SK-N-SH treated with all-trans-retinoic acid at 6 μM for 48 hours (cell line): ENCODE data around the gene HTR2B.

Source experiments
- ATAC-seq: fragments of 200-7000 bp; cut with Tn5 transposase; 3 replicates; pipeline ENCODE4 v1.9.1; 2020; ENCODE audit warnings: mild to moderate bottlenecking, moderate library complexity
- BACH2 ChIP-seq: fragments of 250-450 bp; sonication (Bioruptor Pico); IDR thresholded peaks from 2 replicates; pipeline ENCODE4 v1.9.0; 2021; ENCODE audit warnings: mild to moderate bottlenecking, borderline replicate concordance
- ESRRG ChIP-seq: fragments of 250-450 bp; sonication (Bioruptor Pico); IDR thresholded peaks from 2 replicates; pipeline ENCODE4 v1.6.1; 2021; ENCODE audit warnings: mild to moderate bottlenecking
- ISL1 ChIP-seq: fragments of 250-450 bp; sonication (Bioruptor Pico); IDR thresholded peaks from 2 replicates; pipeline ENCODE4 v2.1.2; 2022; ENCODE audit warnings: mild to moderate bottlenecking, moderate library complexity
- OSR1 ChIP-seq: fragments of 250-450 bp; sonication (Bioruptor Pico); IDR thresholded peaks from 2 replicates; pipeline ENCODE4 v1.8.0; 2022; ENCODE audit warnings: moderate library complexity, mild to moderate bottlenecking, inconsistent platforms
- PPARA ChIP-seq: fragments of 250-450 bp; sonication (Bioruptor Pico); IDR thresholded peaks from 2 replicates; pipeline ENCODE4 v1.5.0; 2020; ENCODE audit warnings: mild to moderate bottlenecking, borderline replicate concordance
- SNAI2 ChIP-seq: fragments of 250-450 bp; sonication (Bioruptor Pico); IDR thresholded peaks from 2 replicates; pipeline ENCODE4 v1.5.0; 2020; ENCODE audit warnings: mild to moderate bottlenecking, moderate library complexity
- TCF4 ChIP-seq: fragments of 250-450 bp; sonication (Bioruptor Pico); IDR thresholded peaks from 2 replicates; pipeline ENCODE4 v1.8.0; 2021; ENCODE audit warnings: mild to moderate bottlenecking, moderate library complexity, borderline replicate concordance
- TOX ChIP-seq: fragments of 250-450 bp; sonication (Bioruptor Pico); IDR thresholded peaks from 2 replicates; pipeline ENCODE4 v1.8.0; 2021; ENCODE audit warnings: mild to moderate bottlenecking, moderate library complexity, borderline replicate concordance
- ZC3H10 ChIP-seq: fragments of 250-450 bp; sonication (Bioruptor Pico); IDR thresholded peaks from 2 replicates; pipeline ENCODE4 v1.5.1; 2021; ENCODE audit warnings: mild to moderate bottlenecking, moderate library complexity
- ZFP30 ChIP-seq: fragments of 450-650 bp; formaldehyde crosslinking; IDR thresholded peaks from 2 replicates; pipeline ENCODE4 v1.5.0; 2022; ENCODE audit warnings: mild to moderate bottlenecking, moderate library complexity
- ZNF565 ChIP-seq: fragments of 450-650 bp; formaldehyde crosslinking; conservative IDR thresholded peaks from 2 replicates; pipeline ENCODE4 v1.5.0; 2020; ENCODE audit warnings: low read depth, mild to moderate bottlenecking, moderate library complexity
- ZNF70 ChIP-seq: fragments of 450-650 bp; formaldehyde crosslinking; IDR thresholded peaks from 2 replicates; pipeline ENCODE4 v1.5.0; 2020; ENCODE audit warnings: mild to moderate bottlenecking, moderate library complexity
- ZNF8 ChIP-seq: fragments of 450-650 bp; formaldehyde crosslinking; IDR thresholded peaks from 2 replicates; pipeline ENCODE4 v1.5.0; 2020; ENCODE audit warnings: mild to moderate bottlenecking, moderate library complexity
- TF ChIP-seq, protein P1 (sequence below): fragments of 250-450 bp; sonication (Bioruptor Pico); IDR thresholded peaks from 2 replicates; pipeline ENCODE4 v1.5.0; 2020; ENCODE audit warnings: mild to moderate bottlenecking, moderate library complexity
- TF ChIP-seq, protein P2 (sequence below): fragments of 250-450 bp; sonication (Bioruptor Pico); IDR thresholded peaks from 2 replicates; pipeline ENCODE4 v1.8.0; 2020; ENCODE audit warnings: mild to moderate bottlenecking, moderate library complexity, borderline replicate concordance
- TF ChIP-seq, protein P3 (sequence below): fragments of 250-450 bp; sonication (Bioruptor Pico); IDR thresholded peaks from 2 replicates; pipeline ENCODE4 v1.5.1; 2020; ENCODE audit warnings: low read depth, mild to moderate bottlenecking, moderate library complexity
- TF ChIP-seq, protein P4 (sequence below): fragments of 250-450 bp; sonication (Bioruptor Pico); IDR thresholded peaks from 2 replicates; pipeline ENCODE4 v1.8.0; 2021; ENCODE audit warnings: low read depth, mild to moderate bottlenecking, moderate library complexity, borderline replicate concordance

Gene HTR2B

DNA sequence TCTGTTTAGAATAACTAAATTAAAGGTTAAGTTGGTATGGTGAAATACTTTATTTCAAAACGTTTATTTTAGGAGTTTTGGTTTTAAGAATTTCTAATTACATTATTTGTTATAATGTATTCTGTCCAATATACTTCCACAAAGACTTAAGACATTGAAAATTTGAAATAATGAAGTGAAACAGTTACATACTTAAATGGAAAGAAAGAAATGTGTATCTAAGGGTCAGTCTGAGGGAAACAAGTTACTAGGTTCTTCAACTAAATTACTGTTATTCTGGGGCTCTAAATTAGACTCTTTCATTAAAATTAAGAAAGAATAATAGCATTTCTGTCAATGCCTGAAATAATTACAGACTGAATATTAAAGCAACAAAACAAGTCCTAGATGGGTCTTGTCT is 7.7 kb downstream of the HTR2B start (continued):
- TF ChIP-seq, protein P1, sequence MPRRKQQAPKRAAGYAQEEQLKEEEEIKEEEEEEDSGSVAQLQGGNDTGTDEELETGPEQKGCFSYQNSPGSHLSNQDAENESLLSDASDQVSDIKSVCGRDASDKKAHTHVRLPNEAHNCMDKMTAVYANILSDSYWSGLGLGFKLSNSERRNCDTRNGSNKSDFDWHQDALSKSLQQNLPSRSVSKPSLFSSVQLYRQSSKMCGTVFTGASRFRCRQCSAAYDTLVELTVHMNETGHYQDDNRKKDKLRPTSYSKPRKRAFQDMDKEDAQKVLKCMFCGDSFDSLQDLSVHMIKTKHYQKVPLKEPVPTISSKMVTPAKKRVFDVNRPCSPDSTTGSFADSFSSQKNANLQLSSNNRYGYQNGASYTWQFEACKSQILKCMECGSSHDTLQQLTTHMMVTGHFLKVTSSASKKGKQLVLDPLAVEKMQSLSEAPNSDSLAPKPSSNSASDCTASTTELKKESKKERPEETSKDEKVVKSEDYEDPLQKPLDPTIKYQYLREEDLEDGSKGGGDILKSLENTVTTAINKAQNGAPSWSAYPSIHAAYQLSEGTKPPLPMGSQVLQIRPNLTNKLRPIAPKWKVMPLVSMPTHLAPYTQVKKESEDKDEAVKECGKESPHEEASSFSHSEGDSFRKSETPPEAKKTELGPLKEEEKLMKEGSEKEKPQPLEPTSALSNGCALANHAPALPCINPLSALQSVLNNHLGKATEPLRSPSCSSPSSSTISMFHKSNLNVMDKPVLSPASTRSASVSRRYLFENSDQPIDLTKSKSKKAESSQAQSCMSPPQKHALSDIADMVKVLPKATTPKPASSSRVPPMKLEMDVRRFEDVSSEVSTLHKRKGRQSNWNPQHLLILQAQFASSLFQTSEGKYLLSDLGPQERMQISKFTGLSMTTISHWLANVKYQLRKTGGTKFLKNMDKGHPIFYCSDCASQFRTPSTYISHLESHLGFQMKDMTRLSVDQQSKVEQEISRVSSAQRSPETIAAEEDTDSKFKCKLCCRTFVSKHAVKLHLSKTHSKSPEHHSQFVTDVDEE, result no peak
- TF ChIP-seq ZNF70 (CRISPR knock-in tag), result no peak
- no peak for TF ChIP-seq ZNF565 (CRISPR knock-in tag)

DNA sequence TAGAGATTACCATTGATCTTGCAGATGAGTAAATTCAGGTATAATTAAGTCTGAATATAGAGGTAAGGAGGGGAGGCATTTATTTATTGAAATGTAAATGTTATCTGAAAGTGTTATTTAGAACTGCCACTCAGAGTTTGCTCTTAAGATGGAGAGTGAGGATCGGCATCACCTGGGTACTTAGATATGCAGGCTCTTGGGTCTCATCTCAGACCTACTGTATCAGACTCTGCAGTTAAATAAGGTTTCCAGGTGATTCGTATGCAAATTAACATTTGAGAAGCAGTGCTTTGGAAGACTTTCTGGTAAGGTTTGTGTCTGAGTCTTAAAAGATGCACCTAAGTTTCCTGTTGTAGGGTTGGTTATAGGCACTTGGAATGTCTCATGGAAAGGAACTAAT is 9.2 kb downstream of the HTR2B start:
- no peak for ATAC-seq

DNA sequence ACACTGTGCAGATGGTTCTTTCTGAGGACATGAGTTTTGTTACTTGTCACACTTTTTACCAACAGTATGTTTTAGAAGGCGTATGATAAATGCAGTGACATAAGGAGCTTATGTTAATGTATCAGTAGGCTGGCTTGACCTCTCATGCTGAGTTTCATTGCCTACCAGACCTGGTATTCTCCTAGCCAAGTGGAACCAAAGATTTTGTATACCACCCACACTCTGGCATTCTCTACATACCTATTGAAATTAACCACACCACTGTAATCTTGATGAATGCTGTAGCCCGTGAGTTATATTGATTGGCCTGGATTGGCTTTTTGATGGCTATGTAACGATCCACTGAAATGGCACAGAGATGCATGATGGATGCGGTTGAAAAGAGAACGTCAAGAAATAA is 11.4 kb downstream of the HTR2B start:
- ATAC-seq, result no peak
- TF ChIP-seq ZNF70 (CRISPR knock-in tag), result no peak
- TF ChIP-seq ESRRG (CRISPR knock-in tag), result no peak
- TF ChIP-seq ZNF8 (CRISPR knock-in tag), result no peak
- no peak for TF ChIP-seq ZNF565 (CRISPR knock-in tag)
- TF ChIP-seq TCF4 (CRISPR knock-in tag), result no peak

More for the DNA sequence above, 9.2 kb downstream of the HTR2B start:
- TF ChIP-seq ZC3H10 (CRISPR knock-in tag) (no peak), ZNF565 (CRISPR knock-in tag) (no peak), ESRRG (CRISPR knock-in tag) (no peak), ZNF8 (CRISPR knock-in tag) (no peak), SNAI2 (CRISPR knock-in tag) (no peak), ZFP30 (CRISPR knock-in tag) (no peak), TCF4 (CRISPR knock-in tag) (no peak), PPARA (CRISPR knock-in tag) (no peak), ISL1 (CRISPR knock-in tag) (no peak), TOX (CRISPR knock-in tag) (no peak), BACH2 (CRISPR knock-in tag) (no peak)
- TF ChIP-seq, protein P2, sequence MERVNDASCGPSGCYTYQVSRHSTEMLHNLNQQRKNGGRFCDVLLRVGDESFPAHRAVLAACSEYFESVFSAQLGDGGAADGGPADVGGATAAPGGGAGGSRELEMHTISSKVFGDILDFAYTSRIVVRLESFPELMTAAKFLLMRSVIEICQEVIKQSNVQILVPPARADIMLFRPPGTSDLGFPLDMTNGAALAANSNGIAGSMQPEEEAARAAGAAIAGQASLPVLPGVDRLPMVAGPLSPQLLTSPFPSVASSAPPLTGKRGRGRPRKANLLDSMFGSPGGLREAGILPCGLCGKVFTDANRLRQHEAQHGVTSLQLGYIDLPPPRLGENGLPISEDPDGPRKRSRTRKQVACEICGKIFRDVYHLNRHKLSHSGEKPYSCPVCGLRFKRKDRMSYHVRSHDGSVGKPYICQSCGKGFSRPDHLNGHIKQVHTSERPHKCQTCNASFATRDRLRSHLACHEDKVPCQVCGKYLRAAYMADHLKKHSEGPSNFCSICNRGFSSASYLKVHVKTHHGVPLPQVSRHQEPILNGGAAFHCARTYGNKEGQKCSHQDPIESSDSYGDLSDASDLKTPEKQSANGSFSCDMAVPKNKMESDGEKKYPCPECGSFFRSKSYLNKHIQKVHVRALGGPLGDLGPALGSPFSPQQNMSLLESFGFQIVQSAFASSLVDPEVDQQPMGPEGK (CRISPR knock-in tag), result no peak
- TF ChIP-seq, protein P3, sequence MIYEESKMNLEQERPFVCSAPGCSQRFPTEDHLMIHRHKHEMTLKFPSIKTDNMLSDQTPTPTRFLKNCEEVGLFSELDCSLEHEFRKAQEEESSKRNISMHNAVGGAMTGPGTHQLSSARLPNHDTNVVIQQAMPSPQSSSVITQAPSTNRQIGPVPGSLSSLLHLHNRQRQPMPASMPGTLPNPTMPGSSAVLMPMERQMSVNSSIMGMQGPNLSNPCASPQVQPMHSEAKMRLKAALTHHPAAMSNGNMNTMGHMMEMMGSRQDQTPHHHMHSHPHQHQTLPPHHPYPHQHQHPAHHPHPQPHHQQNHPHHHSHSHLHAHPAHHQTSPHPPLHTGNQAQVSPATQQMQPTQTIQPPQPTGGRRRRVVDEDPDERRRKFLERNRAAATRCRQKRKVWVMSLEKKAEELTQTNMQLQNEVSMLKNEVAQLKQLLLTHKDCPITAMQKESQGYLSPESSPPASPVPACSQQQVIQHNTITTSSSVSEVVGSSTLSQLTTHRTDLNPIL, result no peak
- TF ChIP-seq, protein P4, sequence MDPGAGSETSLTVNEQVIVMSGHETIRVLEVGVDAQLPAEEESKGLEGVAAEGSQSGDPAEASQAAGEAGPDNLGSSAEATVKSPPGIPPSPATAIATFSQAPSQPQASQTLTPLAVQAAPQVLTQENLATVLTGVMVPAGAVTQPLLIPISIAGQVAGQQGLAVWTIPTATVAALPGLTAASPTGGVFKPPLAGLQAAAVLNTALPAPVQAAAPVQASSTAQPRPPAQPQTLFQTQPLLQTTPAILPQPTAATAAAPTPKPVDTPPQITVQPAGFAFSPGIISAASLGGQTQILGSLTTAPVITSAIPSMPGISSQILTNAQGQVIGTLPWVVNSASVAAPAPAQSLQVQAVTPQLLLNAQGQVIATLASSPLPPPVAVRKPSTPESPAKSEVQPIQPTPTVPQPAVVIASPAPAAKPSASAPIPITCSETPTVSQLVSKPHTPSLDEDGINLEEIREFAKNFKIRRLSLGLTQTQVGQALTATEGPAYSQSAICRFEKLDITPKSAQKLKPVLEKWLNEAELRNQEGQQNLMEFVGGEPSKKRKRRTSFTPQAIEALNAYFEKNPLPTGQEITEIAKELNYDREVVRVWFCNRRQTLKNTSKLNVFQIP (CRISPR knock-in tag), result no peak

DNA sequence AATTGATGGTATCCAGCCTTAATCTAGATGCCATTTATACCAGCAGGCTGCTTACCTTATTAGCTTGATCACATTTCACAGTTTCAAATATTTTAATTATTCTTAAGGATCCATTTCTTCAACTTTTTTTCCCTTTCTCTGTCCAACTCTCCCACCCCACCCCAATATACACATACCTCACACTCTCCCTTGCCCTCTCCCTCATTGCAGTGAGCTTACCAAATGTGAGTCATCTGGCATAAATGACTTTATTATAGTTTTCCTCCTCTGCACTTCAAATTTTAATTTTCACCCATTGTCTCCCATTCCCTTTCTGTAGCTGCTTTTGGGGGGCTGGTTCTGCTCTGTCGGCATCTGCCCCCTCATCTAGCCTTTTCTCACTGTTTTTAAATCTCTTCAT is 12.9 kb downstream of the HTR2B start:
- peak; percentile 45; the same call in 1 of the 3 replicates for ATAC-seq
- TF ChIP-seq BACH2 (CRISPR knock-in tag) (no peak), OSR1 (CRISPR knock-in tag) (no peak)

DNA sequence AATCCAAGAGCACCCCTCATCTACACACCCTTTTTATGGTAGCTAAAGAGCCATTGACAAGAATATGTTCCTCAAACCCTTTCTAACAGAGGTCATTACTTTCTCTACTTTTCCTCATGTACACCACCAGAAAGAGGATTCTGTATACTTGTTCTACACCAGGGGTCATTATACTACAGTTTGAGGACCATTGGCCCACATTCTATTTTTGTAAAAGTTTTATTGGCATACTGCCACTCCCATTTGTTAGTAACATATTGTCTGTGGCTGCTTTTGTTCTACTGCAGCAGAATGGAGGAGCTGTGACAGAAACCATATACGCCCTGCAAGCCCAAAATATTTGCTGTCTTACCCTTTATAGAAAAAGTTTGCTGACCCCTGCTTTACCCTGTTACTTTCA is 14.3 kb downstream of the HTR2B start:
- ATAC-seq, result peak; percentile 76
- peak; percentile 42; the same call in 1 of the 2 replicates for TF ChIP-seq ISL1 (CRISPR knock-in tag)
- TF ChIP-seq, protein P1, result no peak
